ENCODE data around the gene USP14. TPM values are rescaled to one million over a fixed set of nuclear protein-coding genes. Genes with fewer than 3 reads are reported as not detected.
A peak's percentile ranks its signal among the peaks of the same experiment; 100 is the strongest.

Gene USP14
- total and polyA plus RNA-seq, 9 donors: 26.0 to 60.0 (median 55.4) TPM

DNA sequence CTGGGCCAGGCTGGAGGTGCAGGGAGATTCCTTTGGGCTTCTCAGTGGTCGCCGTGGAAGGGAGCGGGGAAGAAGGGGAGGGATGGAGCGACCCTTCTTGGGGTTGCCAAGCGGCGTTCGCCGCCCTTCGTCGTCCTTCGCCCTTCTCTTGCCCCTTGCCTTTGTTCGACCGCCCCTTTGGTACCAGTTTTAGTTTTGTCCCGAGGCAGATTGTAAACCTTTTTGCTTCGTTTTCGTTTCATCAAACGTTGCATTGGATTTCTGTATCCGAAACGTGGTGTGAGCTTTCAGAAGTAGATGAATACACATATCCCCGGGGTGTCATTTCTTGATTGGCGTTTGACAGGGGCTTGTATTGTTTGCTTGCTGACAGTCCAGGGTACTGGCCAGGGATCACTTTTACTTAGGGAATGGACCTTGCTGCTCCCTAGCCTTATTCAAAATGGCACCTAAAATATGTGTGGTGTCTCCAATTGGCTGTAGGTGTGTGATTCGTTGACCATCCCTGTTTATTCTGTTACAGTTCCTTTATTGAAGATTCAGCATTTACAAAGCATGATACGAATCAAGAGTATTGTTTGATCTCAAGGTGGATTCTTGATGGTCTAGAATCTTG lies 788 bp downstream of the USP14 start:
- peak overlapping the region; percentile 74 for H3K4me3 ChIP-seq (ENCODE audit: low read length)
- H3K9me3 ChIP-seq (replicated peaks; ENCODE audit: control insufficient read depth, low read depth, low read length): no peaks in the 10 kb centered on the region
- WGBS (ENCODE audit: insufficient coverage): 0% methylated on average over 20 of the region's 23 CpGs
- no peaks in the 10 kb centered on the region for H3K27me3 ChIP-seq (ENCODE audit: control insufficient read depth, insufficient read depth, low read length)
- H3K27ac ChIP-seq (ENCODE audit: low read length): peak overlapping the region; percentile 77
- H3K36me3 ChIP-seq (ENCODE audit: control insufficient read depth, insufficient read depth, low read length): no peaks in the 10 kb centered on the region
- peaks cover 6% of the 10 kb centered on the region for H3K4me1 ChIP-seq (ENCODE audit: control insufficient read depth, insufficient read depth, low read length)
- peak; percentile 15 for DNase-seq

- WGBS (ENCODE audit: insufficient coverage): no CpG with 5 or more reads among the region's 15 CpGs
- Histone ChIP-seq H3K4me1 (ENCODE audit: control insufficient read depth, insufficient read depth, low read length) (peaks cover 6% of the 10 kb centered on the region), H3K4me3 (ENCODE audit: low read length) (no peak overlapping the region), H3K36me3 (ENCODE audit: control insufficient read depth, insufficient read depth, low read length) (peaks cover 2% of the 10 kb centered on the region), H3K27me3 (ENCODE audit: control insufficient read depth, insufficient read depth, low read length) (no peaks in the 10 kb centered on the region), H3K27ac (ENCODE audit: low read length) (no peak overlapping the region), H3K9me3 (replicated peaks; ENCODE audit: control insufficient read depth, low read depth, low read length) (no peaks in the 10 kb centered on the region)
- DNase-seq: no peak
Measured at GRCh38 chr18:159933-160332, 1.6 kb downstream of the USP14 start.

- no peaks in the 10 kb centered on the region for H3K27me3 ChIP-seq (ENCODE audit: control insufficient read depth, insufficient read depth, low read length)
- H3K9me3 ChIP-seq (replicated peaks; ENCODE audit: control insufficient read depth, low read depth, low read length): no peaks in the 10 kb centered on the region
- peaks cover 6% of the 10 kb centered on the region for H3K36me3 ChIP-seq (ENCODE audit: control insufficient read depth, insufficient read depth, low read length)
- H3K4me3 ChIP-seq (ENCODE audit: low read length): no peak overlapping the region
- H3K27ac ChIP-seq (ENCODE audit: low read length): no peak overlapping the region
- no peak for DNase-seq
- H3K4me1 ChIP-seq (ENCODE audit: control insufficient read depth, insufficient read depth, low read length): peaks cover 6% of the 10 kb centered on the region
- 95% methylated on average over 9 of the region's 11 CpGs for WGBS (ENCODE audit: insufficient coverage)
Measured at GRCh38 chr18:160831-161570, 2.6 kb downstream of the USP14 start.

DNA sequence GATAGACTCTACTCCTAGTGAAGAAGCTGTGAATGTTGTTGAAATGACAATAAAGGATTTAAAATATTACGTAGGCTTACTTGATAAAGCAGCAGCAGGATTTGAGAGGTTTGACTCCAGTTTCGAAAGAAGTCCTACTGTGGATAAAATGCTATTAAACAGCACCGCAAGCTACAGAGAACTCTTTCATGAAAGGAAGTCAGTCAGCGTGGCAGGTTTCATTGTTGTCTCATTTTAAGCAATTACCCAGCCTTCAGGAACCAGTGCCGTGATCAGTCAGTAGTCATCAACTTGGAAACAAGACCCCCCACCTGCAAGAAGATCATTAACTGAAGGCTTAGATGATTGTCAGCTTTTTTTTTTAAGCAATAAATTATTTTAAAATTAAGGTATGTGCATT lies 14.0 kb downstream of the USP14 start:
- WGBS (ENCODE audit: insufficient coverage): 92% methylated on average over 4 of the region's 5 CpGs
- Histone ChIP-seq H3K36me3 (ENCODE audit: control insufficient read depth, insufficient read depth, low read length) (peaks cover 23% of the 10 kb centered on the region), H3K9me3 (replicated peaks; ENCODE audit: control insufficient read depth, low read depth, low read length) (no peaks in the 10 kb centered on the region), H3K4me3 (ENCODE audit: low read length) (no peak overlapping the region), H3K4me1 (ENCODE audit: control insufficient read depth, insufficient read depth, low read length) (no peaks in the 10 kb centered on the region), H3K27me3 (ENCODE audit: control insufficient read depth, insufficient read depth, low read length) (no peaks in the 10 kb centered on the region), H3K27ac (ENCODE audit: low read length) (no peak overlapping the region)
- no peak for DNase-seq

DNA sequence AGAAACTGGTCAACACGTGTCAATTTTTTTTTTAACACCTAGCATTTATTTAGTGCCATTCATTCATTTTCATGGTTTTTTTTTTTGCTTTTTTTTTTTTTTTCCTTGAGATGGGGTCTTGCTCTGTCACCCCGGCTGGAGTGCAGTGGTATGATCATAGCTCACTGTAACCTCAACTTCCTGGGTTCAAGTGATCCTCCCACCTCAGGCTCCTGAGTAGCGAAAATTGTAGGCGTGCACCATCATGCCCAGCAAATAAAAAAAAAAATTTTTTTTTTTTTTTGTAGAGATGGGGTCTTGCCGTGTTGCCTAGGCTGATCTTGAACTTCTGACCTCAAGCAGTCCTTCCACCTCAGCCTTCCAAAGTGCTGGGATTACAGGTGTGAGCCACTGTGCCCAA lies 21.1 kb downstream of the USP14 start:
- Histone ChIP-seq H3K4me3 (ENCODE audit: low read length) (no peak overlapping the region), H3K27me3 (ENCODE audit: control insufficient read depth, insufficient read depth, low read length) (no peaks in the 10 kb centered on the region), H3K9me3 (replicated peaks; ENCODE audit: control insufficient read depth, low read depth, low read length) (no peaks in the 10 kb centered on the region), H3K27ac (ENCODE audit: low read length) (no peak overlapping the region), H3K4me1 (ENCODE audit: control insufficient read depth, insufficient read depth, low read length) (no peaks in the 10 kb centered on the region), H3K36me3 (ENCODE audit: control insufficient read depth, insufficient read depth, low read length) (peaks cover 5% of the 10 kb centered on the region)
- no CpG with 5 or more reads among the region's 5 CpGs for WGBS (ENCODE audit: insufficient coverage)
- DNase-seq: no peak

- Histone ChIP-seq H3K4me3 (ENCODE audit: low read length) (no peak overlapping the region), H3K4me1 (ENCODE audit: control insufficient read depth, insufficient read depth, low read length) (no peaks in the 10 kb centered on the region), H3K36me3 (ENCODE audit: control insufficient read depth, insufficient read depth, low read length) (peaks cover 11% of the 10 kb centered on the region), H3K9me3 (replicated peaks; ENCODE audit: control insufficient read depth, low read depth, low read length) (no peaks in the 10 kb centered on the region), H3K27me3 (ENCODE audit: control insufficient read depth, insufficient read depth, low read length) (no peaks in the 10 kb centered on the region), H3K27ac (ENCODE audit: low read length) (no peak overlapping the region)
- DNase-seq: no peak
Measured at GRCh38 chr18:181711-182110, 23.4 kb downstream of the USP14 start.

DNA sequence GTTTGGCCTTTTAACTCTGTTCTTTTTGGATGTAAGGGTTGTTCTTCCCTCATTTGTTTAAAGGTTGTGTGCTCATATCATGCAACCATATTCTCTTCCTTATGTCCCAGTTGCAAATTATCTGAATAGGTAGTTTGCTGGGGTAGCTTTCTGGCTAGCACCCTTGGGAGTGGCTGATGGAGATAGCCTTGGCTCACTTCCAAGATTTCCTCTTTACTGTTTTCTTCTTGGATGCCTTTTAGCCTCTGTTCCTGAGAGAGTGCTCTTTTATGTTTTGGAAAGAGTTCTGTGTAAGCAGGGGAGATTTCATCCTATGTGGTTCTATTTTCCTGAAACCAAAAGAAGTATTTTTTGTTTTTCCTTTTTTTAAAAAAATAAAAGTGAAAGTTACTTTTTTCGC lies 25.4 kb downstream of the USP14 start:
- H3K4me1 ChIP-seq (ENCODE audit: control insufficient read depth, insufficient read depth, low read length): no peaks in the 10 kb centered on the region
- no CpG with 5 or more reads among the region's 1 CpG for WGBS (ENCODE audit: insufficient coverage)
- H3K4me3 ChIP-seq (ENCODE audit: low read length): no peak overlapping the region
- peaks cover 11% of the 10 kb centered on the region for H3K36me3 ChIP-seq (ENCODE audit: control insufficient read depth, insufficient read depth, low read length)
- no peak overlapping the region for H3K27ac ChIP-seq (ENCODE audit: low read length)
- no peaks in the 10 kb centered on the region for H3K27me3 ChIP-seq (ENCODE audit: control insufficient read depth, insufficient read depth, low read length)
- no peaks in the 10 kb centered on the region for H3K9me3 ChIP-seq (replicated peaks; ENCODE audit: control insufficient read depth, low read depth, low read length)
- peak; percentile 37 for DNase-seq

DNA sequence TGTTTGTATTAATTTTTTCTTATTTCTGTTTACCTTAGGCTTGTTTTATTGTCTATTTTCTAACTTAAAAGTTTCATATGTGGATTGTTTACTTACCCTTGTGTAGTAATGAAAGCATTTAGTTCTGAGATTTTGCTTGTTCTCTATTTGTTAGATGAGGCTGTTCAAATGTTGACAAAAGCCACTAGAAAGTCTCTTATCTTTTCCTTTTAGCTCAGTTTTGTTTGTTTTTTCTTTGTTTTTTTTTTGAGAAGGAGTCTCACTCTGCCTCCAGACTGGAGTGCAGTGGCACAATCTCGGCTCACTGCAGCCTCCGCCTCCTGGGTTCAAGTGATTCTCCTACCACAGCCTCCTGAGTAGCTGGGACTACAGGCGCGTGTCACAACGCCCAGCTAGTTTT lies 30.9 kb downstream of the USP14 start:
- no peaks in the 10 kb centered on the region for H3K27me3 ChIP-seq (ENCODE audit: control insufficient read depth, insufficient read depth, low read length)
- no peaks in the 10 kb centered on the region for H3K4me1 ChIP-seq (ENCODE audit: control insufficient read depth, insufficient read depth, low read length)
- no peaks in the 10 kb centered on the region for H3K9me3 ChIP-seq (replicated peaks; ENCODE audit: control insufficient read depth, low read depth, low read length)
- WGBS (ENCODE audit: insufficient coverage): no CpG with 5 or more reads among the region's 5 CpGs
- H3K27ac ChIP-seq (ENCODE audit: low read length): no peak overlapping the region
- no peak for DNase-seq
- H3K36me3 ChIP-seq (ENCODE audit: control insufficient read depth, insufficient read depth, low read length): peaks cover 6% of the 10 kb centered on the region
- H3K4me3 ChIP-seq (ENCODE audit: low read length): no peak overlapping the region

GRCh38 chr18:191725-192124 lies 33.4 kb downstream of the USP14 start:
- H3K27me3 ChIP-seq (ENCODE audit: control insufficient read depth, insufficient read depth, low read length): no peaks in the 10 kb centered on the region
- H3K4me3 ChIP-seq (ENCODE audit: low read length): no peak overlapping the region
- H3K9me3 ChIP-seq (replicated peaks; ENCODE audit: control insufficient read depth, low read depth, low read length): no peaks in the 10 kb centered on the region
- no peak for DNase-seq
- H3K4me1 ChIP-seq (ENCODE audit: control insufficient read depth, insufficient read depth, low read length): no peaks in the 10 kb centered on the region
- no peak overlapping the region for H3K27ac ChIP-seq (ENCODE audit: low read length)
- no CpG with 5 or more reads among the region's 1 CpG for WGBS (ENCODE audit: insufficient coverage)
- peaks cover 6% of the 10 kb centered on the region for H3K36me3 ChIP-seq (ENCODE audit: control insufficient read depth, insufficient read depth, low read length)

DNA sequence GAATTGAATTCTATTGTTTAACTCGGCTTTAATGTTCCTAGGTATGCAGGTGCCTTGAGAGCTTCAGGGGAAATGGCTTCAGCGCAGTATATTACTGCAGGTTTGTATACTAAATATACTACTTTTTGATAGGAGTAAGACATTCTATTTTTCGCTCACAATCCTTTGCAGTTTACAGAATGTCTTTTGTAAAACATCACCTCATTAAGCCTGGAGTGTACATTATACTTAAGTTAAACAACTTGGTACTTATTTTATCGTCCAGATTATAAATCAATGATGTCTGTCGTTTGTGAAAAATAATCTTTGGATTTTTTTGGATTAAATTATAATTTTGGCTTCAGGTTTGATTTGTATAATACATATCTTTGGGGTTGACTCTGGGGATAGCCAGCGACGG lies 34.4 kb downstream of the USP14 start:
- Histone ChIP-seq H3K4me3 (ENCODE audit: low read length) (no peak overlapping the region), H3K27me3 (ENCODE audit: control insufficient read depth, insufficient read depth, low read length) (no peaks in the 10 kb centered on the region), H3K4me1 (ENCODE audit: control insufficient read depth, insufficient read depth, low read length) (no peaks in the 10 kb centered on the region), H3K27ac (ENCODE audit: low read length) (no peak overlapping the region), H3K9me3 (replicated peaks; ENCODE audit: control insufficient read depth, low read depth, low read length) (no peaks in the 10 kb centered on the region), H3K36me3 (ENCODE audit: control insufficient read depth, insufficient read depth, low read length) (peaks cover 10% of the 10 kb centered on the region)
- no peak for DNase-seq
- WGBS (ENCODE audit: insufficient coverage): no CpG with 5 or more reads among the region's 7 CpGs

Data from muscle of leg (tissue), 11 donors.